Heart left ventricle (tissue), 13 donors: Measurements from ENCODE around the gene SLCO1C1.

ENCODE experiments used
- CTCF ChIP-seq, 12 donors: fragments of 200-600 bp; sonication (generic) in 4 of 12; IDR thresholded peaks; one replicate each; pipeline versions ENCODE4 v1.5.0 to v1.8.0; 2018 to 2022; ENCODE audit warnings: antibody characterized with exemption in 12 of 12, mild to moderate bottlenecking in 5 of 12
- POLR2A ChIP-seq, 2 donors: fragments of 450-650 bp; IDR thresholded peaks; one replicate each; pipeline ENCODE4 v1.6.1; 2017; ENCODE audit warnings: antibody characterized with exemption in 2 of 2, mild to moderate bottlenecking in 2 of 2, moderate library complexity in 2 of 2
- donor health status: ischemic (EF 13 %, LVEDD 7.1; RV severe dilation, severe dysfunction).
- donor health status: DM: no; HTN: yes; CAD: no.
- donor health status: DM: no; HTN: no; CAD: no.
- donor health status: ischemic (EF 25% LVEDD 6.9; RV normal size, moderate dysfunction).
- donor health status: ischemic (EF 25% LVEDD 5.7; RV mildly dilated, moderate dysfunction).
- donor health status: ischemic (EF 35%, LVEDD 5.7; RV mildly dilated, moderate dysfunction).
- donor health status: nonischemic (EF 11% LVEDD 7.7; RV severe dilation, severe dysfunction).
- donor health status: DM: yes; HTN: yes; CAD: no.
- donor health status: PGD.
- donor health status: ischemic (EF 29% LVEDD 5.4; RV normal size, mild dysfunction).
- donor health status: nonischemic (EF 23%, LVEDD 6.1; RV moderate dilation, normal function).

DNA sequence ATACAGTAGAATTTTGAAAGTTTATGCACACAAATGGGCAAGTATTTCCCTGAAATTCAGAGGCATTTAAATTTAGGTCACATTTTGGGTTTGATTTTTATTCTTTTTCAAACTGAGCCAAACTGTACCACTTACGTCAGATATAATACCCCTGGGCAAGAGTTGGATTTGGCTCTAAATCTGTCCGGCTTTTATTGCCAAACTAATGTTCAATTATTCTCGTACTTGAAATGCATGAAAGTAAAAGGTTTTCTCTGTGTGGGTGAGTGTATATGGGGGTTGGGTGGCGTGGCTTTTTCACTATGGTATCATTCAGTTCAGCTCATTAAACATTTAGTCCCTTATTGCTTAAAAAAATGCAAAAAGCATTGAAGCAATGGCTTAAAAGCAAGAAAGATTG, 55.9 kb downstream of the SLCO1C1 start:
- TF ChIP-seq CTCF (IDR thresholded peaks at IDR 0.05), result no peak
- no peak for TF ChIP-seq POLR2A (IDR thresholded peaks at IDR 0.05)
